ENCODE data around the gene SCMH1. TPM values are rescaled to one million over a fixed set of nuclear protein-coding genes. Genes with fewer than 3 reads are reported as not detected.

Gene SCMH1
- polyA plus RNA-seq, 1 of the 3 experiments (the other 2 are of a cell fraction), result 38.5 TPM

- Histone ChIP-seq H3K27me3 (ENCODE audit: insufficient read depth) (no peaks in the 10 kb centered on the region), H4K20me1 (ENCODE audit: insufficient read depth) (no peaks in the 10 kb centered on the region; the same call in 1 of the 2 replicates), H3K4me1 (ENCODE audit: control insufficient read depth in 1 of 2, insufficient read depth in 2 of 2, low read depth in 1 of 2, low read length in 1 of 2) (no peaks in the 10 kb centered on the region; a peak in 2 of 4 replicates), H3K79me2 (ENCODE audit: insufficient read depth) (peaks cover 23% of the 10 kb centered on the region; the same call in 1 of the 2 replicates), H3K9me2 (no peaks in the 10 kb centered on the region), H3K27ac (ENCODE audit: low read depth in 2 of 2, low read length in 1 of 2) (no peak overlapping the region), H3F3A (replicated peaks; ENCODE audit: insufficient read depth) (no peaks in the 10 kb centered on the region), H3K4me3 (ENCODE audit: low read depth in 2 of 2, low read length in 1 of 2) (no peak overlapping the region), H3K4me2 (no peak overlapping the region), H3K36me3 (replicated peaks in 1 of 2; ENCODE audit: control insufficient read depth in 1 of 2, insufficient read depth in 2 of 2, low read length in 1 of 2) (peaks cover 5 to 17% of the 10 kb centered on the region in 2 experiments), H2AFZ (ENCODE audit: low read depth) (no peak overlapping the region), H3K9me3 (no peaks in the 10 kb centered on the region), H3K9ac (no peak overlapping the region)
- DNase-seq, result no peak
- no peak for TF ChIP-seq FOXJ3 (CRISPR knock-in tag; IDR thresholded peaks at IDR 0.05)
- no peak for TF ChIP-seq SMC3 (IDR thresholded peaks at IDR 0.05; ENCODE audit: low read depth, low read length)
- TF ChIP-seq NRF1 (IDR thresholded peaks at IDR 0.05; ENCODE audit: low read depth, low read length), result no peak
- TF ChIP-seq TCF12 (IDR thresholded peaks at IDR 0.05), result no peak
- no peak for TF ChIP-seq YY1 (IDR thresholded peaks at IDR 0.05; ENCODE audit: low read depth)
- no peak for TF ChIP-seq CHD2 (IDR thresholded peaks at IDR 0.05; ENCODE audit: low read length, partially characterized antibody)
- TF ChIP-seq USF2 (IDR thresholded peaks at IDR 0.05; ENCODE audit: borderline replicate concordance, low read depth, low read length), result no peak
- no peak for TF ChIP-seq JUND (IDR thresholded peaks at IDR 0.05)
- no peak for TF ChIP-seq EP300 (IDR thresholded peaks at IDR 0.05; ENCODE audit: borderline replicate concordance in 1 of 2, low read depth in 1 of 2, low read length in 1 of 2)
- no peak for TF ChIP-seq NFIC (IDR thresholded peaks at IDR 0.05; ENCODE audit: borderline replicate concordance)
- no peak for TF ChIP-seq RFX5 (IDR thresholded peaks at IDR 0.05; ENCODE audit: low read length)
- TF ChIP-seq SIN3A (IDR thresholded peaks at IDR 0.05; ENCODE audit: borderline replicate concordance, low read depth, low read length), result no peak
- TF ChIP-seq POLR2AphosphoS5 (IDR thresholded peaks at IDR 0.05; ENCODE audit: low read depth, low read length), result no peak
- no peak for TF ChIP-seq IRF3 (IDR thresholded peaks at IDR 0.05; ENCODE audit: low read depth, low read length)
- 91% methylated on average over 1 of the region's 1 CpG for WGBS (ENCODE audit: low lambda C conversion rate)
- ChIA-PET CTCF (no interaction called here), POLR2A (no interaction called here)
Observed at GRCh38 chr1:41218152-41218551, 24.0 kb downstream of the SCMH1 start.

- no peak overlapping the region for H3K9ac ChIP-seq
- WGBS (ENCODE audit: low lambda C conversion rate), result 80% methylated on average over 1 of the region's 1 CpG
- H3K79me2 ChIP-seq (ENCODE audit: insufficient read depth), result peaks cover 23% of the 10 kb centered on the region; the same call in 1 of the 2 replicates
- H3K4me2 ChIP-seq, result no peak overlapping the region
- no peaks in the 10 kb centered on the region for H3K27me3 ChIP-seq (ENCODE audit: insufficient read depth)
- peaks cover 5 to 17% of the 10 kb centered on the region in 2 experiments for H3K36me3 ChIP-seq (replicated peaks in 1 of 2; ENCODE audit: control insufficient read depth in 1 of 2, insufficient read depth in 2 of 2, low read length in 1 of 2)
- H3K9me3 ChIP-seq, result no peaks in the 10 kb centered on the region
- ChIA-PET CTCF (no interaction called here), POLR2A (no interaction called here)
- H3K4me1 ChIP-seq (ENCODE audit: control insufficient read depth in 1 of 2, insufficient read depth in 2 of 2, low read depth in 1 of 2, low read length in 1 of 2), result no peaks in the 10 kb centered on the region; a peak in 2 of 4 replicates
- no peak overlapping the region for H3K27ac ChIP-seq (ENCODE audit: low read depth in 2 of 2, low read length in 1 of 2)
- no peak overlapping the region for H2AFZ ChIP-seq (ENCODE audit: low read depth)
- no peak overlapping the region for H3K4me3 ChIP-seq (ENCODE audit: low read depth in 2 of 2, low read length in 1 of 2)
- H4K20me1 ChIP-seq (ENCODE audit: insufficient read depth), result no peaks in the 10 kb centered on the region; the same call in 1 of the 2 replicates
- H3F3A ChIP-seq (replicated peaks; ENCODE audit: insufficient read depth), result no peaks in the 10 kb centered on the region
- DNase-seq, result no peak
- H3K9me2 ChIP-seq, result no peaks in the 10 kb centered on the region
- TF ChIP-seq SMC3 (IDR thresholded peaks at IDR 0.05; ENCODE audit: low read depth, low read length), result no peak
- no peak for TF ChIP-seq FOXJ3 (CRISPR knock-in tag; IDR thresholded peaks at IDR 0.05)
- TF ChIP-seq ZBTB33 (IDR thresholded peaks at IDR 0.05; ENCODE audit: borderline replicate concordance, low read depth), result no peak
- no peak for TF ChIP-seq FOXM1 (IDR thresholded peaks at IDR 0.05; ENCODE audit: low read depth)
- no peak for TF ChIP-seq USF2 (IDR thresholded peaks at IDR 0.05; ENCODE audit: borderline replicate concordance, low read depth, low read length)
- TF ChIP-seq SIN3A (IDR thresholded peaks at IDR 0.05; ENCODE audit: borderline replicate concordance, low read depth, low read length), result no peak
- no peak for TF ChIP-seq RCOR1 (IDR thresholded peaks at IDR 0.05; ENCODE audit: low read length)
- no peak for TF ChIP-seq NFIC (IDR thresholded peaks at IDR 0.05; ENCODE audit: borderline replicate concordance)
- TF ChIP-seq FOSL2 (IDR thresholded peaks at IDR 0.05; ENCODE audit: borderline replicate concordance, low read depth), result no peak
- TF ChIP-seq RFX5 (IDR thresholded peaks at IDR 0.05; ENCODE audit: low read length), result no peak
- no peak for TF ChIP-seq REST (IDR thresholded peaks at IDR 0.05; ENCODE audit: low read depth, low read length)
Observed at GRCh38 chr1:41217441-41217840, 24.7 kb downstream of the SCMH1 start.

Measured in SK-N-SH (cell line).